Activated CD4-positive, CD25-positive, alpha-beta regulatory T cell treated with anti-CD3 and anti-CD28 coated beads, Interleukin-2, amount 50 U/mL, for 72 hours (primary cell): ENCODE results near the gene CARNS1.
"Not testable (repeated sequence)": the region's sequence is repeated elsewhere in the genome, so short reads cannot be mapped to it uniquely, and the experiment has no call there.

Experiments used
- DNase-seq: peaks from one replicate; pipeline ENCODE4 v3.0.0; 2021

The CARNS1 gene

GRCh38 chr11:67445515-67445914, 30.0 kb downstream of the CARNS1 start:
- DNase-seq, result no peak

- DNase-seq, result no peak
Observed at GRCh38 chr11:67448220-67448609, 32.7 kb downstream of the CARNS1 start.

- no peak for DNase-seq
Observed at GRCh38 chr11:67449116-67449844, 33.8 kb downstream of the CARNS1 start.

GRCh38 chr11:67450796-67451657, 35.5 kb downstream of the CARNS1 start:
- no peak for DNase-seq

GRCh38 chr11:67451658-67451976, 36.1 kb downstream of the CARNS1 start:
- no peak for DNase-seq

GRCh38 chr11:67452141-67452952, 36.9 kb downstream of the CARNS1 start, which contains the start of gene GPR152:
Gene GPR152 (minus strand): TSS chr11:67452729. CDS start chr11:67452724, 5 bp downstream.
- DNase-seq, result no peak

GRCh38 chr11:67453816-67454732, 38.6 kb downstream of the CARNS1 start:
- DNase-seq, result no peak

GRCh38 chr11:67455054-67455453, 39.6 kb downstream of the CARNS1 start, which contains the start of gene CABP4:
Gene CABP4 (plus strand): TSS chr11:67455354. CDS start chr11:67455424, 70 bp downstream.
- no peak for DNase-seq

- DNase-seq, result no peak
Observed at GRCh38 chr11:67456068-67456705, 40.7 kb downstream of the CARNS1 start.

- no peak for DNase-seq
Observed at GRCh38 chr11:67457453-67457852, 42.0 kb downstream of the CARNS1 start.

GRCh38 chr11:67458266-67458665, 42.8 kb downstream of the CARNS1 start:
- no peak for DNase-seq

GRCh38 chr11:67463186-67463585, 47.7 kb downstream of the CARNS1 start:
- no peak for DNase-seq

- no peak for DNase-seq
Observed at GRCh38 chr11:67463680-67464410, 48.4 kb downstream of the CARNS1 start.

- DNase-seq, result peak; percentile 92
Observed at GRCh38 chr11:67464411-67465188, 49.1 kb downstream of the CARNS1 start.

GRCh38 chr11:67465189-67465510, 49.7 kb downstream of the CARNS1 start:
- no peak for DNase-seq

GRCh38 chr11:67465530-67465929, 50.1 kb downstream of the CARNS1 start:
- not testable (repeated sequence) for DNase-seq

GRCh38 chr11:67466367-67466766, 50.9 kb downstream of the CARNS1 start:
- DNase-seq, result no peak

GRCh38 chr11:67466962-67467771, 51.7 kb downstream of the CARNS1 start:
- no peak for DNase-seq

GRCh38 chr11:67468056-67468455, 52.6 kb downstream of the CARNS1 start:
- no peak for DNase-seq

- DNase-seq, result no peak
Observed at GRCh38 chr11:67468456-67468758, 52.9 kb downstream of the CARNS1 start.
